Measurements from ENCODE around the gene CD226. TPM values are rescaled to one million over a fixed set of nuclear protein-coding genes. Genes with fewer than 3 reads are reported as not detected.
"Not testable (repeated sequence)": the region's sequence is repeated elsewhere in the genome, so short reads cannot be mapped to it uniquely, and the experiment has no call there.

CD226 gene
- polyA plus RNA-seq, 3 donors = 2.0 to 2.7 (median 2.7) TPM

DNA sequence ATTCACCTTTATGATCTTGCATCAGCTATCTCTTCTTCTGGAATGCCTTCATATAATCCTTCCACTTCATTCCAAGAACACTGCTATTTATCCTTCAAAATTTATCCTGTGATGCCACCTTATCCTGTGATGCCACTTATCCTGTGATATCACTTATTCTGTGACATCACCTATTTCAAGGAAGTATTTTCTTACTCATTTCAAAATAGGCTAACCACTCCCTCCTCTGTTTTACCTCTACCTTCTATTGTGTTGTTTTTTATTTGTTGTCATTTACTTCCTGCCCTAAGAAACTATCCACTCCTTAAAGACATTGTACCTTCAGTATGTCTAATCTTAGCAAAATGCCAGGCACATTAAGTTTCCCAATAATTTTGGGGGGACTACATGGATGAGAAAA lies 38.8 kb downstream of the CD226 start:
- no peak for DNase-seq

GRCh38 chr18:69906765-69907164 lies 40.9 kb downstream of the CD226 start:
- DNase-seq = no peak

DNA sequence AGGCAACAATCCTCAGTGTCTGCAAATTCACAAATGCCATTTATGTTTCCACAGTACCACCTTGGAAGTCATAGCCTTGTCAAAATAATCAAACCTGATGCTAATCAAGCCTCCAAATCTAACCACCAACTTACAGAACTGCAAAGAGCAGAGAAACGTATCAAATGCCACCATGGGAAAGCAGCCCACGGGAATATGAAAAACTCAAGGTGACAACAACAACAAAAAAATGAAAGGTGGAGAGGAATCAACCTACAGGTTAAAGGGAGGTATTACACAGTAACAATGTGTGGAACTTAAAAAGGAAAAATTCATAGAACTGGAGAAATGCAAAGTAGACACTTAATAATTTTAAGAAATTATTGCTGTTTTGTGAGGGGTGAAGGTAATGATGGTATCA lies 46.7 kb downstream of the CD226 start:
- no peak for DNase-seq

DNA sequence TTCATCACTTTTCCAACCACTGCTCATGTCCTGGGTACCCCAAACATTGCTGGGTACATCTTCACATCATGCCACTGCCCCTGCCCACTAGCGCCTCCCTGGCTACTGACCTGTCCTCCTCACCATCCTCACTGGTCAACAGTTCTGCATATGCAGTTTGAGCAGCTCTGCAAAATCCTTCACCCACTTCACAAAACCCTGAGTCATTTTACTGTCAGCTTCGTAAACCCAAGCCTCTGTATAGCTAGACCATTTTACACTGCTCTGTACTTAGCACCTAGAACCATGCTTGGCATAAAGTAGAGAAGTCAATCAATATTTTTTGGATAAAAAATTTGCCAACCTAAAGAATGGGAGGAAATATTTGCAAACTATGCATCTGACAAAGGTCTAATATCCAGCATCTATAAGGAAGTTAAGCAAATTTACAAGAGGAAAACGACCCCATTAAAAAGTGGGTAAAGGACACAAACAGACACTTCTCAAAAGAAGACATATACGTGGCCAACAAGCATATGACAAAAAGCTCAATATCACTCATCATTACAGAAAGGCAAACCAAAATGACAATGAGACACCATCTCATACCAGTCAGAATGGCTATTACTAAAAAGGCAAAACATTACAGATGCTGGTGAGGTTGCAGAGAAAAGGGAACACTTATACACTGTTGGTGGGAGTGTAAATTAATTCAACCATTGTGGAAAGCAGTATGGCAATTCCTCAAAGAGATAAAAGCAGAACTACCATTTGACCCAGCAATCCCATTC lies 48.3 kb downstream of the CD226 start:
- DNase-seq = not testable (repeated sequence)

DNA sequence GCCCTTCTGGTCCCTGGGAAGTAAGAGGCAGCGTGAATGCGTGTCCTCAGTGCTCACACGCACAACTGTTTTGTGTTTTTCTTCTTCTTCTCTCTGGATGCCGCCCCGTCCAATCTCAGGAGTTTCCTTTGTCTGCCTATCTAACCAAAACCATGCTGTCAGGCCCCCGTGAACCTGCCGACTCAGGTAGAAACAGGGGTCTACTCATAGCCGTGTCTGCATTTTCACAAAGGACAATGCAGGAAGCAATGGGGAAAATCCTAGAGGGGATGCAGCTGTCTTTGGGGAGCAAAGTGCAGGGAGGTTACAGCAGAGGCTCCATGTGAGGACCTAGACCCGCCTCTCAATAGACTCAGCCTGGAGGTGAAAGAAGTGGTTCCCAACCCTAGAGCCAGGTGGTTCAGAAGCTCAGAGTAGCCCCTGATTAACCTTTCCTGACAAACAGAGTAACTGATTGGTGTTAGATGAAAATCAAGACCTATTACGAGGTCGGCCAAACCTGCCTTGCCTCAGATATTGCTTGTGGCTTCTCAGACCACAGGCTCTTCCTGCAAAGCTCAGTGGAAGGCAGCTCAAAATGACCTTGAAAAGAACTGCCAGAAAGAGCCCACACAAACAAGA lies 49.3 kb downstream of the CD226 start:
- DNase-seq = no peak

GRCh38 chr18:69897397-69898108 lies 50.1 kb downstream of the CD226 start:
- no peak for DNase-seq

DNA sequence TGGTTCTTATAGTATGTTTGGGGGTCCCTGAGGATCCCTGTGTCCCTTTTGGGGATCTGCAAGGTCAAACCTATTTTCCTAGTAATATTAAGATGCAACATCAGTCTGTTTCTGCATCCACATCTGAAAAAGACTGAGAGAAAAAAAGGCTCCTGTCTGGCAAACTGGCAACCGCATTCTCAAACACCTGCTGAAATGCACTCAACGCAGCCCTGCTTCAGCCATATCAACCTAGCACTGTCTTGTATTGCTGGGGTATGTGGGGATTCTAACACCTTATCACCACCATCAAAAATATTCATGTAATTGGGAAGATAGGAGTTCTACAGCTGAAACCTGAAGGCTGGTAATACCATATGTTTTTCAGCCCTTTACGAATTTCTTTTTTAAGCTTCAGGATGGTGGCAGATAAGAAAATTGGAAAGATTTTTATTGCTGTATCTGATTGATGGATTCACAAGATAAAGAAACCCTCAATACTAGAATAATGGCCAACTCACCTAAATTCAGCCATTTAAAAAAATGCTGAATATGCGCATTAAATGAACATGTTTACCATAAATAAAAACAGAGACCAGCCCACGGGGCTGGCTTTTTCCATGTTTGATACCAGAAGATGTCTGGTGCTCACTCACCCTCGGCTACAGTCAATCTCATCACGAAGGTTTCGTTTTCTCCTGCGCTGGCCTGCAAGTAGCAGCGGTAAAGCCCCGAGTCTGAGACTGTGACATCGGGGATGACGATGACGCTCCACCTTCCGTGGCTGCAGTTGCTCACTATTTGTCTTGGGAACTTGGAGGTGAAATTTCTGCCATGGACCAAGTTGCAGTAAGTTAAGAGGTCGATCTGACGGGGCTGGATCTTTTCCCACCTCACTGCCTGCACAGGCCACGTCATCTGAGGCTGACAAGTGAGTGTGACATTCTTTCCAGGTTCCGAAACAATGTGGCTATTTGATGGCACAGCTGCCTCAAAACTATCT lies 52.3 kb downstream of the CD226 start:
- no peak for DNase-seq

DNA sequence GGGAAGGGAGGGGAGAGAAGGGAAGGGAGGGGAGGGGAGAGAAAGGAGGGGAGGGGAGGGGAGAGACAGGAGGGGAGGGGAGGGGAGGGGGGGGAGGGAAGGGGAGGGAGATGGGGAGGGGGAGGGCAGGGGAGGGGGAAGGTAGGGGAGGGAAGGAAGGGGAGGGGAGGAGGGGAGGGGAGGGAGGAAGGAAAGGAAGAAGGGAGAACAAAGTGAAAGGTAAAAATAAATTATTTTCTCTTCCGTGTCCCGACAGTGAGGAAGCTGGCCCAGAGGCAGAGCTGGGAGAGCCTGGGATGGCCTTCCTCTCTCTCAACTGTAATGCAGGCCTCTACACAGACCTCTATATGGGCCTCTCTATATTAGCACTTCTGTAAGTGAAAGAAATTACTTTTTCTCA lies 53.2 kb downstream of the CD226 start:
- DNase-seq = no peak

DNA sequence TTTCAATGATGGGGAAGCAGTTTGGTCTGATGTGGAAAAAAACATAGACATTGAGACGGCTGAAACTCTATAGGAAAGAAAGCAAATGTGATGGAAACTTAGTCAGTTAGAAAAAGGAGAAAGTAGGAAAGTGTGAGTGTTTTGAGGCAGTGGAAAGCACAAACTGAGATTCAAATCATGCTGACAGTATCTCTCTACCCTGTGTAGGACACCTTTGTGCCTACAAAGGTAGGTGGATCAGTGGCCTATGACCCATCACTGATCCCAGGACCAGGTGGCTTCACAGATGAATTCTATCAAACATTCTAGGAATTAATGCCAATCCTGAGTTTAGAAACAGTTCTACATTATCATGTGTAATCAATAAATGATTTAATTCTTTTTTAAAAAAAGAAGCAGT lies 57.1 kb downstream of the CD226 start:
- DNase-seq = no peak

GRCh38 chr18:69889009-69889408 lies 58.7 kb downstream of the CD226 start:
- DNase-seq = no peak

DNA sequence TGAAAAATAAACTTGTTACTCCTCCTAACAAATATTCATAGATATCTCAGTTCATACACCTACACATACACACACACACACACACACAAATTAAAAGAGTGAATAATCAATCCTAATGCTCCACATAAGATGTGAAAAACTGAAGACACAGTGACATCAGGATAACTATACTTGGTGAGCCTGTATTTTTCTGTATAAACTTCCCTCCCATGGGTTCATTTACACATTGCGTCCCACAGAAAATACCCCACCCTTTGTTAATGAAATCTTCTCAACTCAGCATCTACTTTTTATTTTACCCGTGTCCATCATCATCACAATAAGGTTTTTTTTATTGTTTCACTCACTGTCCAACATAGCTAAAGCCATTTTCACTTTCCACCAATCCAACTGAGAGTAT lies 60.4 kb downstream of the CD226 start:
- DNase-seq = no peak

GRCh38 chr18:69885841-69886531 lies 61.7 kb downstream of the CD226 start:
- DNase-seq = no peak

DNA sequence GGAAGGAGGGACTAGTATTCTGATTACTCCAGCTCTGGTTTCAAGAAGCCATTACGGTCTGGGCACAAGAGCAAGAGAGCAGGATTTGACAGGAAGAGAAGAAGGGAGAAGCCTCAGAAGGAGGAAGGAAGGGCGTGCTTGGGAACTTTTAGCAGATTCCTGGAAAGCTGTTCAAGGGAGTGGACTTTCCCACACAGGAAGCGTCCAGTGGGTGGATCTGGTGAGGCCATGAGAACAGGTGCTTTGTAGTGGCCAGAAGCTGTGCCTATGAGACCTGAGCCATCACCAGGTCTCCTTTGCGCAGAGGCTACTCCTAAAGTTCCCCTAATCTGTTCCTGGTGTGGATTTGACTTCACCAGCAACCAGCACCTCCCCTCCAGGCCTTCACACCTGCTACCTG lies 62.3 kb downstream of the CD226 start:
- no peak for DNase-seq

DNA sequence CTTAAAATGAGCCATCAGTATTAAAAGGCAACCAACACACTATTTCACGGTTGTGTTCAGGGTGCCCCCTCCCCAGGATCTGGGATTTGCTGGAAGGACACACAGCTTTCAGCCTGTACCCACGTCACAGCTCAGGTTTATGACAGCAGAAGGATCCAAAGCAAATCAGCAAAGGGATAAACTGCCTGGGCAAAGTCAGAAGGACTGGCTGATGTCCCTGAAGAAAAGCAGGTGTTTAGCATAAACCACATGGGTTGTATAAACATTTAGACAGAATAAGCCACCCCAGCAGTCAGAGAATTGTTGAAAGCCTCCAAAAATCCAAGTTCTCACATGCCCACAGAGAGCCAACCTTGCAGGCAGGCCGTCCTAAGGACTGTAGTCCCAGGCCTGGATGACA lies 63.9 kb downstream of the CD226 start:
- DNase-seq = no peak

DNA sequence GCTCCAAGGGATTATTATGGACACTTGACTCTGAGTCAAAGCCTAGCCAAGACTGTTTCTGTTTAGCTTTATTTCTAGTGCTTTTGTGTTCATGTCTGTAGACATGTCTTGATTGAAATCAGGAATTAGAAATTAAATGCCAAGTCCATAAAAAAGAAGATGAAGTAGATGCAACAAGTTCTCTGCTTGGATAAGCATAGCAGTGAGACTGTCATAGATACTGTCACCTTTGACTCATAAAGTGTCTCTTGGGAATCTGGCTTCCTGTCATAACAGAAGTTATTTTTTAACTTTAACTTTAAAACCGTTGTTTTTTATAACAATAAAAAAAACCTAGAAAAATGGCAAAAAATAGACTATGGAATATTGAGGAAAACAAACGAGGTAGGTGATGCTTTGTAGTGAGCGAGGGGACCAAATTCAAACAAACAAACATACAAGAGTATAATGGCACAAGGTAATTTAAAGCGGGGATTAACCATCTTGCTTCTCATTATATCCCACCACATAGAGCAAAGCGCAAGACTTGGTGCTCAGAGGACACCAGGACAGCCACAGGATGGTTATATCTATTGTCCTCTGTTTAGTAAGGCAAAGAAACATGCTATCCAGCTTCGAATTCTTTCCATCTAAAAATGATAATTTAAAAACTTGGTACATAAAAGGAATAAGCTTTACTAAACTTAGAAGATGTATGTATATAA lies 64.6 kb downstream of the CD226 start:
- no peak for DNase-seq

GRCh38 chr18:69880083-69880482 lies 67.6 kb downstream of the CD226 start:
- DNase-seq = no peak

DNA sequence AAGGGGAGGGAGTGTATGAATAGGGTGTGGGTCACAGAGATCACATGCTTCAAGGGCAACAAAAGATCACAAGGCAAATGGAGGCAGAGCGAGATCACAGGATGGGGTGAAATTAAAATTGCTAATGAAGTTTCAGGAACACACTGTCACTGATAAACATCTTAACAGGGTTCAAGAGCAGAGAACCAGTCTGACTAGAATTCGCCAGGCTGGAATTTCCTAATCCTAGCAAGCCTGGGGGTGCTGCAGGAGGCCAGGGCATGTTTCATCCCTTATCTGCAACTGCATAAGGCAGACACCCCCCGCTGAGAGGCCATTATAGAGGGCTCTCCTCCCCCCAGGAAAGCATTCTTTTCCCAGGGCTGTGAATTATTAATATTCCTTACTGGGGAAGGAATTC lies 68.6 kb downstream of the CD226 start:
- DNase-seq = not testable (repeated sequence)

GRCh38 chr18:69878213-69878933 lies 69.3 kb downstream of the CD226 start:
- DNase-seq = no peak

DNA sequence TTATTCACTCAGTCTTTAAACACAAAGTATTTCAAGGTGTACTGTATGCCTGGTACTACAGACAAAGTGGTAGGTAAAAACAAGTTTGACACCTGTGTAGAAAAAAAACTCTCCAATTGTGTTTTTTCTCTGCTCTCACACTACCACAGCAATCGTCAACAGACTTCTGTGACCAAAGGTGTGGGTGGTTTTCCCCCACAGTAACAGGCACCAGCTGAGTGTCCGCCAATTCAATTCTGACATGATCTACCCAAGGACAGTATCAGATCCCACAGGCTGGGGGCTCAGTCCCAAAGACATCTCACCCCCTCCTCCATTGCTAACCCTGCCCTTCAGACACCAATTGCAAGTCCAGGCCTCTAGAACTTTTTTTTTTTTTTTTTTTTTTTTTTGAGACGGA lies 71.2 kb downstream of the CD226 start:
- DNase-seq = no peak

GRCh38 chr18:69874058-69874457 lies 73.6 kb downstream of the CD226 start:
- no peak for DNase-seq
